Heart left ventricle (tissue), 16 donors: ENCODE data around the gene SH2D4B. TPM values are rescaled to one million over a fixed set of nuclear protein-coding genes. Genes with fewer than 3 reads are reported as not detected.

ENCODE experiments used
- ATAC-seq, 4 donors: fragments of 200-7000 bp; cut with Tn5 transposase; one replicate each; pipeline ENCODE4 v1.9.1; 2020 to 2022; ENCODE audit warnings: moderate library complexity in 4 of 4, mild to moderate bottlenecking in 3 of 4, moderate number of reproducible peaks in 1 of 4
- DNase-seq, 5 donors: peaks; one replicate each; pipeline ENCODE4 v3.0.0-alpha.2; 2020
- H3K27ac ChIP-seq, 12 donors: fragments of 200-600 bp; sonication (generic) in 4 of 12; one replicate each; pipeline versions ENCODE4 v1.5.0 to v1.8.0; 2016 to 2022; ENCODE audit warnings: mild to moderate bottlenecking in 2 of 12
- H3K27me3 ChIP-seq, 9 donors: fragments of 200-600 bp; sonication (generic) in 2 of 9; one replicate each; pipeline versions ENCODE4 v1.5.1 to v1.8.0; 2016 to 2022; ENCODE audit warnings: mild to moderate bottlenecking in 3 of 9
- H3K36me3 ChIP-seq, 9 donors: fragments of 200-600 bp; sonication (generic) in 2 of 9; one replicate each; pipeline versions ENCODE4 v1.5.0 to v1.8.0; 2018 to 2022; ENCODE audit warnings: mild to moderate bottlenecking in 2 of 9
- H3K4me1 ChIP-seq, 12 donors: fragments of 200-600 bp; sonication (generic) in 4 of 12; one replicate each; pipeline versions ENCODE4 v1.5.0 to v1.8.0; 2016 to 2022; ENCODE audit warnings: mild to moderate bottlenecking in 3 of 12
- H3K4me3 ChIP-seq, 12 donors: fragments of 200-600 bp; sonication (generic) in 4 of 12; one replicate each; pipeline versions ENCODE4 v1.5.0 to v1.8.0; 2017 to 2022; ENCODE audit warnings: mild to moderate bottlenecking in 9 of 12, moderate library complexity in 4 of 12
- H3K9me3 ChIP-seq, 12 donors: fragments of 200-600 bp; sonication (generic) in 4 of 12; one replicate each; pipeline versions ENCODE4 v1.5.0 to v1.8.0; 2016 to 2022; ENCODE audit warnings: mild to moderate bottlenecking in 1 of 12
- POLR2A ChIP-seq, 2 donors: fragments of 450-650 bp; IDR thresholded peaks; one replicate each; pipeline ENCODE4 v1.6.1; 2017; ENCODE audit warnings: antibody characterized with exemption in 2 of 2, mild to moderate bottlenecking in 2 of 2, moderate library complexity in 2 of 2
- WGBS, 4 donors: extraction: QIAGEN DNeasy Blood & Tissue Kit in 2 of 4; methylation state at CpG; one replicate each; pipeline versions ENCODE4 v1.1.5 to v1.1.7; 2013 to 2018; 5-methylcytosine and 5-hydroxymethylcytosine counted together
- intact Hi-C, 10 donors: fragments of 100-400 bp; cut with DNase I; formaldehyde crosslinking; loops; one replicate each; pipeline versions ENCODE4 v1.11.1 to v1.14.2; 2022
- polyA plus RNA-seq, 2 donors: library from polyadenylated mRNA; stranded (reverse); fragments of 200-250 nt; gene quantifications; one replicate each; pipeline ENCODE4 v1.2.3, GENCODE V29; 2013
- total RNA-seq, 9 donors: library from RNA; depleted of rRNA in 2 of 9; stranded (reverse); fragments of >200 nt in 2 of 9; fragmentation: NEBNext Ultra II Directional in 3 of 9; extraction: Animal tissue kit (Norgen Biotek cat#: 25700) in 3 of 9; gene quantifications; one replicate each; pipeline versions ENCODE4 v1.1.0 to v1.2.4, GENCODE V29; 2016 to 2023
- TF ChIP-seq, protein P1 (sequence below), 12 donors: fragments of 200-600 bp; sonication (generic) in 4 of 12; IDR thresholded peaks; one replicate each; pipeline versions ENCODE4 v1.5.0 to v1.8.0; 2018 to 2022; ENCODE audit warnings: antibody characterized with exemption in 12 of 12, mild to moderate bottlenecking in 5 of 12
- donor health status: ischemic (EF 13 %, LVEDD 7.1; RV severe dilation, severe dysfunction).
- donor health status: healthy with polysubstance abuse.
- donor health status: DM: no; HTN: yes; CAD: no.
- donor health status: DM: no; HTN: no; CAD: no.
- donor health status: ischemic (EF 25% LVEDD 6.9; RV normal size, moderate dysfunction).
- donor health status: ischemic (EF 25% LVEDD 5.7; RV mildly dilated, moderate dysfunction).
- donor health status: healthy.
- donor health status: DM: yes; HTN: yes; CAD: no.
- donor health status: ischemic (EF 35%, LVEDD 5.7; RV mildly dilated, moderate dysfunction).
- donor health status: nonischemic (EF 11% LVEDD 7.7; RV severe dilation, severe dysfunction).
- donor health status: DM: yes; HTN: yes; CAD: no.
- donor health status: PGD.
- donor health status: ischemic (EF 29% LVEDD 5.4; RV normal size, mild dysfunction).
- donor health status: nonischemic (EF 23%, LVEDD 6.1; RV moderate dilation, normal function).

Gene SH2D4B
- total and polyA plus RNA-seq, 11 donors = 0.19 TPM; not detected in 10

DNA sequence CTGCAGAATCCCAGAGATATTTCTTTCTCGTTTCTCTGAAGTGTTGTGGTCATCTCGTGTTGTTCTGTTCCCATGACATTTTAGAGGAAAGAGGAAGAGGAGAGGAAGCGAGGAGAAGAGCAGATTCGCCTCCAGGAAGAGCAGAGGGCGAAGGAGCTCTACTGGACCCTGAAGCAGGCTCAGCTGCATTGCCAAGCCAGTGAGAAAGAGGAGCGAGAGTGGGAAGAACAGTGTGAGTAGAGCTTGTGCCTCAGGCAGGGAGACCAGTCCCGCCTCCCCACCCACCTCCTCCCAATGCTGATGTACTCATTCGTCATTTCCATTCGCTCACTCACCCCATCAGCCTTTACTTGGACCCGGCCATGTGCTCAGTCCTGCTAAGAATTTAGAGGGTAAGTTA lies 50.8 kb downstream of the SH2D4B start:
- no peak for DNase-seq
- no peak for ATAC-seq
- Histone ChIP-seq H3K9me3 (peaks cover 0 to 4% (median 0%) of the 10 kb centered on the region in 12 donors), H3K27me3 (no peaks in the 10 kb centered on the region), H3K4me1 (no peaks in the 10 kb centered on the region), H3K27ac (no peak overlapping the region), H3K4me3 (no peak overlapping the region), H3K36me3 (no peaks in the 10 kb centered on the region)
- intact Hi-C loops = loop anchor here in 4 of 10 donors (5.0 to 10.0 kb wide), 2 partner anchors 144 to 146 kb away; no protein-coding TSS in a partner anchor
- WGBS, 4 donors = 79 to 86% (median 82%) methylated on average over 10 of the region's 10 CpGs
- TF ChIP-seq POLR2A (IDR thresholded peaks at IDR 0.05) = no peak
- TF ChIP-seq, protein P1, sequence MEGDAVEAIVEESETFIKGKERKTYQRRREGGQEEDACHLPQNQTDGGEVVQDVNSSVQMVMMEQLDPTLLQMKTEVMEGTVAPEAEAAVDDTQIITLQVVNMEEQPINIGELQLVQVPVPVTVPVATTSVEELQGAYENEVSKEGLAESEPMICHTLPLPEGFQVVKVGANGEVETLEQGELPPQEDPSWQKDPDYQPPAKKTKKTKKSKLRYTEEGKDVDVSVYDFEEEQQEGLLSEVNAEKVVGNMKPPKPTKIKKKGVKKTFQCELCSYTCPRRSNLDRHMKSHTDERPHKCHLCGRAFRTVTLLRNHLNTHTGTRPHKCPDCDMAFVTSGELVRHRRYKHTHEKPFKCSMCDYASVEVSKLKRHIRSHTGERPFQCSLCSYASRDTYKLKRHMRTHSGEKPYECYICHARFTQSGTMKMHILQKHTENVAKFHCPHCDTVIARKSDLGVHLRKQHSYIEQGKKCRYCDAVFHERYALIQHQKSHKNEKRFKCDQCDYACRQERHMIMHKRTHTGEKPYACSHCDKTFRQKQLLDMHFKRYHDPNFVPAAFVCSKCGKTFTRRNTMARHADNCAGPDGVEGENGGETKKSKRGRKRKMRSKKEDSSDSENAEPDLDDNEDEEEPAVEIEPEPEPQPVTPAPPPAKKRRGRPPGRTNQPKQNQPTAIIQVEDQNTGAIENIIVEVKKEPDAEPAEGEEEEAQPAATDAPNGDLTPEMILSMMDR (IDR thresholded peaks at IDR 0.05) = no peak

DNA sequence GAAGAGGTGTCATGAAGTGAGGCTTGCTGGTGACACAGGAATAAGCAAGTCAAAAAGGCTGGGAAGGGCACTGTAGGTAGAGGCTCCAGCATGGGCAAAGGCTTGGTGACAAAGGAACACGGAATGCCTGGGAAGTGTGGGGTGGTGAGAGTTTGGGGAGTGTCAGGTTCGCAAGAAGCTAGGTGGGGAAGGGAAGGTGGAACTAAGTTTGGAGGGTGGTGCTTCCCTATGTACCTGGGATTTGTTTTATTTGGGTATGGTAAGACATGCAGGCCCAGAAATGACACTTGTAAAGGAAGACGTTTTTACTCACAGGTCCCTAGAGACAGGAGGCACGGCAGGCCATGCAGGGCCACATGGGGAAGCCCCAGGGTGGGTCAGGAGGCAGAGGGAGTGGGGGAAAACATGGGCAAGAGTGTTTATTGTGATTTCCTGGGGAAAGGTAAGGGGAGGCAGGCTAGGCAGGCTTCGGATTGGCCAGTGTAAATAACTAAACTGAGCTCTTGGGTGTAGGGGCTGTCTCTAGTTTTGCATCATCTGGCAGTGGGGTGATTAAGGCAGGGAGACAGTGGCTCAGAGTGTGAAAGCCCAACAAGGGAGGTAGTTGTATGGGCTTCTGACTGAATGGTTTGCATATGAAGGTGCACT lies 52.1 kb downstream of the SH2D4B start:
- Histone ChIP-seq H3K36me3 (no peaks in the 10 kb centered on the region), H3K4me3 (no peak overlapping the region), H3K27me3 (no peaks in the 10 kb centered on the region), H3K27ac (no peak overlapping the region), H3K4me1 (no peaks in the 10 kb centered on the region), H3K9me3 (peaks cover 0 to 6% (median 0%) of the 10 kb centered on the region in 12 donors)
- DNase-seq (no peak), ATAC-seq (no peak)
- intact Hi-C loops = loop anchor here in 6 of 10 donors (5.0 to 10.0 kb wide), 2 partner anchors 145 to 148 kb away; no protein-coding TSS in a partner anchor
- 63 to 68% (median 67%) methylated on average over 5 of the region's 5 CpGs for WGBS, 4 donors
- no peak for TF ChIP-seq POLR2A (IDR thresholded peaks at IDR 0.05)
- TF ChIP-seq, protein P1 (IDR thresholded peaks at IDR 0.05) = no peak

GRCh38 chr10:80590585-80591125 lies 53.0 kb downstream of the SH2D4B start:
- Histone ChIP-seq H3K9me3 (peaks cover 0 to 6% (median 0%) of the 10 kb centered on the region in 12 donors), H3K36me3 (no peaks in the 10 kb centered on the region), H3K4me1 (no peaks in the 10 kb centered on the region), H3K27me3 (no peaks in the 10 kb centered on the region), H3K27ac (no peak overlapping the region), H3K4me3 (no peak overlapping the region)
- WGBS, 4 donors = 91 to 95% (median 95%) methylated on average over 3 of the region's 3 CpGs
- intact Hi-C loops = loop anchor here in 2 of 10 donors (5.0 to 10.0 kb wide), 2 partner anchors 146 to 148 kb away; no protein-coding TSS in a partner anchor
- no peak for DNase-seq
- TF ChIP-seq, protein P1 (IDR thresholded peaks at IDR 0.05) = no peak
- no peak for TF ChIP-seq POLR2A (IDR thresholded peaks at IDR 0.05)
- no peak for ATAC-seq
